NT2/D1 (cell line): ENCODE results near the gene TENM4.

Source experiments
- DNase-seq: peaks from one replicate; pipeline ENCODE4 v3.0.0-alpha.2; 2011; ENCODE audit warnings: low read depth, low spot score
- H3K27me3 ChIP-seq: 2 replicates; pipeline ENCODE4 v1.6.0; 2011; ENCODE audit warnings: mild to moderate bottlenecking; ENCODE audit not compliant: insufficient read length, insufficient read depth
- H3K36me3 ChIP-seq: 2 replicates; pipeline ENCODE4 v1.6.1; 2011; ENCODE audit warnings: mild to moderate bottlenecking, low read length, mixed read lengths; ENCODE audit not compliant: insufficient read depth, insufficient read length
- H3K4me1 ChIP-seq: 2 replicates; pipeline ENCODE4 v1.5.1; 2011; ENCODE audit not compliant: insufficient read depth, insufficient read length
- H3K4me3 ChIP-seq: 2 replicates; pipeline ENCODE4 v1.5.1; 2011; ENCODE audit warnings: low read depth; ENCODE audit not compliant: insufficient read length
- H3K9ac ChIP-seq: 2 replicates; pipeline ENCODE4 v1.6.0; 2011; ENCODE audit warnings: low read depth; ENCODE audit not compliant: insufficient read length
- H3K9me3 ChIP-seq: 2 replicates; pipeline ENCODE4 v1.5.1; 2011; ENCODE audit warnings: mild to moderate bottlenecking, low read length; ENCODE audit not compliant: insufficient read depth
- SUZ12 ChIP-seq: IDR thresholded peaks from 2 replicates; pipeline ENCODE4 v1.6.1; 2011; ENCODE audit not compliant: insufficient read length, insufficient read depth; ENCODE audit errors: extremely low read depth
- YY1 ChIP-seq: IDR thresholded peaks from 2 replicates; pipeline ENCODE4 v1.6.1; 2011; ENCODE audit not compliant: insufficient read length, insufficient read depth
- ZNF274 ChIP-seq: IDR thresholded peaks from 2 replicates; pipeline ENCODE4 v1.6.1; 2011; ENCODE audit warnings: mild to moderate bottlenecking, low read depth, low read length

The TENM4 gene

GRCh38 chr11:78821371-78822306 is 619.2 kb downstream of the TENM4 start:
- no peaks in the 10 kb centered on the region for H3K9me3 ChIP-seq
- H3K4me1 ChIP-seq: no peaks in the 10 kb centered on the region
- TF ChIP-seq SUZ12 (no peak), YY1 (no peak), ZNF274 (no peak)
- no peak overlapping the region for H3K4me3 ChIP-seq
- no peak for DNase-seq
- H3K27me3 ChIP-seq: no peaks in the 10 kb centered on the region
- H3K9ac ChIP-seq: no peak overlapping the region
- H3K36me3 ChIP-seq: no peaks in the 10 kb centered on the region

- no peak for DNase-seq
- H3K27me3 ChIP-seq: no peaks in the 10 kb centered on the region
Observed at GRCh38 chr11:78820741-78821140, 620.1 kb downstream of the TENM4 start.

GRCh38 chr11:78818201-78818600 is 622.6 kb downstream of the TENM4 start:
- Histone ChIP-seq H3K4me1 (no peaks in the 10 kb centered on the region), H3K4me3 (no peak overlapping the region), H3K36me3 (no peaks in the 10 kb centered on the region), H3K9me3 (no peaks in the 10 kb centered on the region), H3K9ac (no peak overlapping the region), H3K27me3 (no peaks in the 10 kb centered on the region)
- DNase-seq: no peak
- TF ChIP-seq SUZ12 (no peak), ZNF274 (no peak), YY1 (no peak)

More at GRCh38 chr11:78820741-78821140, 620.1 kb downstream of the TENM4 start:
- Histone ChIP-seq H3K4me3 (no peak overlapping the region), H3K36me3 (no peaks in the 10 kb centered on the region), H3K9ac (no peak overlapping the region), H3K9me3 (no peaks in the 10 kb centered on the region), H3K4me1 (no peaks in the 10 kb centered on the region)
- no peak for TF ChIP-seq YY1
- no peak for TF ChIP-seq SUZ12
- TF ChIP-seq ZNF274: no peak

GRCh38 chr11:78815831-78816230 is 625.0 kb downstream of the TENM4 start:
- no peaks in the 10 kb centered on the region for H3K36me3 ChIP-seq
- TF ChIP-seq YY1 (no peak), SUZ12 (no peak), ZNF274 (no peak)
- H3K27me3 ChIP-seq: no peaks in the 10 kb centered on the region
- no peak for DNase-seq
- no peak overlapping the region for H3K4me3 ChIP-seq
- H3K9ac ChIP-seq: no peak overlapping the region
- H3K4me1 ChIP-seq: no peaks in the 10 kb centered on the region
- H3K9me3 ChIP-seq: no peaks in the 10 kb centered on the region

GRCh38 chr11:78812513-78813293 is 628.1 kb downstream of the TENM4 start:
- no peaks in the 10 kb centered on the region for H3K4me1 ChIP-seq
- no peaks in the 10 kb centered on the region for H3K27me3 ChIP-seq
- H3K4me3 ChIP-seq: no peak overlapping the region
- no peak for TF ChIP-seq YY1
- no peak for TF ChIP-seq ZNF274
- no peak for TF ChIP-seq SUZ12
- no peaks in the 10 kb centered on the region for H3K36me3 ChIP-seq
- no peak for DNase-seq
- H3K9me3 ChIP-seq: no peaks in the 10 kb centered on the region
- no peak overlapping the region for H3K9ac ChIP-seq

- H3K9ac ChIP-seq: no peak overlapping the region
- TF ChIP-seq YY1 (no peak), ZNF274 (no peak), SUZ12 (no peak)
- no peaks in the 10 kb centered on the region for H3K27me3 ChIP-seq
- no peaks in the 10 kb centered on the region for H3K9me3 ChIP-seq
- no peak overlapping the region for H3K4me3 ChIP-seq
- no peaks in the 10 kb centered on the region for H3K36me3 ChIP-seq
- H3K4me1 ChIP-seq: no peaks in the 10 kb centered on the region
- DNase-seq: no peak
Observed at GRCh38 chr11:78810559-78811009, 630.2 kb downstream of the TENM4 start.

- H3K9me3 ChIP-seq: no peaks in the 10 kb centered on the region
- H3K27me3 ChIP-seq: no peaks in the 10 kb centered on the region
- no peak overlapping the region for H3K4me3 ChIP-seq
- no peaks in the 10 kb centered on the region for H3K4me1 ChIP-seq
- H3K9ac ChIP-seq: no peak overlapping the region
- no peak for DNase-seq
- TF ChIP-seq SUZ12: no peak
- TF ChIP-seq YY1: no peak
- TF ChIP-seq ZNF274: no peak
- no peaks in the 10 kb centered on the region for H3K36me3 ChIP-seq
Observed at GRCh38 chr11:78809931-78810541, 630.8 kb downstream of the TENM4 start.
